Measurements from ENCODE around the gene EPHB1. TPM values are rescaled to one million over a fixed set of nuclear protein-coding genes. Genes with fewer than 3 reads are reported as not detected.

The EPHB1 gene
- total RNA-seq, 4 donors from 2014 or later = 11.1 to 14.2 (median 13.0) TPM

GRCh38 chr3:134801204-134801958 lies 6.3 kb downstream of the EPHB1 start:
- DNase-seq (ENCODE audit: low spot score in 2 of 2) = no peak
- 89 to 94% methylated on average over 6 of the region's 6 CpGs for WGBS, 2 donors
- TF ChIP-seq CTCF (IDR thresholded peaks at IDR 0.05) (no peak), POLR2A (IDR thresholded peaks at IDR 0.05) (no peak)
- intact Hi-C loops (cut with DNase I; ENCODE audit: low total_unique reads) = no loop called here
- H3K4me3 ChIP-seq (ENCODE audit: low read depth, poor library complexity, severe bottlenecking) = no peak overlapping the region

GRCh38 chr3:134802428-134803050 lies 7.5 kb downstream of the EPHB1 start:
- intact Hi-C loops (cut with DNase I; ENCODE audit: low total_unique reads) = no loop called here
- DNase-seq (ENCODE audit: low spot score in 2 of 2) = no peak
- no peak overlapping the region for H3K4me3 ChIP-seq (ENCODE audit: low read depth, poor library complexity, severe bottlenecking)
- whole genome bisulfite sequencing, 2 donors = 44 to 69% methylated on average over 2 of the region's 2 CpGs
- TF ChIP-seq POLR2A (IDR thresholded peaks at IDR 0.05) (no peak), CTCF (IDR thresholded peaks at IDR 0.05) (no peak)

GRCh38 chr3:134803051-134803505 lies 8.0 kb downstream of the EPHB1 start:
- H3K4me3 ChIP-seq (ENCODE audit: low read depth, poor library complexity, severe bottlenecking) = no peak overlapping the region
- 59 to 76% methylated on average over 3 of the region's 3 CpGs for WGBS, 2 donors
- DNase-seq (ENCODE audit: low spot score in 2 of 2) = no peak
- intact Hi-C loops (cut with DNase I; ENCODE audit: low total_unique reads) = no loop called here
- no peak for TF ChIP-seq CTCF (IDR thresholded peaks at IDR 0.05)

- intact Hi-C loops (cut with DNase I; ENCODE audit: low total_unique reads) = no loop called here
- no peak overlapping the region for H3K4me3 ChIP-seq (ENCODE audit: low read depth, poor library complexity, severe bottlenecking)
- no peak for DNase-seq (ENCODE audit: low spot score in 2 of 2)
- WGBS, 2 donors = 89 to 94% methylated on average over 4 of the region's 4 CpGs
- no peak for TF ChIP-seq CTCF (IDR thresholded peaks at IDR 0.05)
Measured at GRCh38 chr3:134803652-134804051, 8.6 kb downstream of the EPHB1 start.

GRCh38 chr3:134804508-134805480 lies 9.7 kb downstream of the EPHB1 start:
- WGBS, 2 donors = 87 to 91% methylated on average over 14 of the region's 14 CpGs
- H3K4me3 ChIP-seq (ENCODE audit: low read depth, poor library complexity, severe bottlenecking) = no peak overlapping the region
- intact Hi-C loops (cut with DNase I; ENCODE audit: low total_unique reads) = no loop called here
- DNase-seq (ENCODE audit: low spot score in 2 of 2) = no peak
- TF ChIP-seq POLR2A (IDR thresholded peaks at IDR 0.05) = no peak
- TF ChIP-seq CTCF (IDR thresholded peaks at IDR 0.05) = no peak
